DMS 273 treated with DMSO at 0.1 percent for 48 hours (cell line): Measurements from ENCODE around the gene OAF.
"Not testable (repeated sequence)": the region's sequence is repeated elsewhere in the genome, so short reads cannot be mapped to it uniquely, and the experiment has no call there.

Experiments
- DNase-seq: peaks from one replicate; lab custom pipeline; 2025; lab: John Stamatoyannopoulos, UW

The OAF gene

DNA sequence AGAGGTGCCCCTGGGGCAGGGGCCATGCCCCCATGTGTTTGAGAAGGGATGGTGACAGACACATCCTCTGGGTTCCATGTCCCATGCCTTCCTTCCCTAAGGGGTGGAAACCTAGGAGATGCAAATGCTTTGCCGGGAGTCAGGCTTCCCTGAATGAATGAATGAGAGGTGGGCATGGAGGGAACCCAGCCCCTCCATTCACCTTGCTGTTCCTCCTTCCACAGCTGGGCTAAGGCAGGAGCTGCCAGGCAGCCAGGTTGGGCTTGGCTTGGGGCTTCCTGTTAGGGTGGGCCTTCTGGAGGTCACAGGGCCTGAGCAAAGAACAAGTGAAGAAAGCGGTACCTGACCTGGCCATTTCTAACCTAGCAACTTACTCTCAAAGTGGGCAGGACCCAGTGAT is 30.0 kb downstream of the OAF start:
- DNase-seq: no peak

DNA sequence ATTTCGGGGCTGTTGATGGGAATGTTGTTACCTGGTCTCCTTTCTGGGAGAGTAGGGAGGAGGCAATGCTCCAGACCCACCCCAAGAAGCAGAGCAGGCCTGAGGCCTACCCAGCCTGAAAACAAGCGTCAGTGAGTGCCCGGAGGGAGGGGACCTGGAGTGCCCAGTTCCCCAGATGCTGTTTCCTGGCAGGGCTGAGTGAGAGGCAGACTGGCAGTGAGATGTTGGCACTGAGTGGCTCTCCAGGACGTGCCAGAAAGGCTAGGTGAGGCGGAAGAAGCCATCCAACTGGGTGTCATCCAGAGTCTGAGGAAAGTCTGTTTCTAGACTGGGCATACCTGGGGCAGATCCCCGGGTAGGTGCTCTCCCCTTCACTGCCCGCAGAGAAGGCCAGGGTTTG is 30.4 kb downstream of the OAF start:
- no peak for DNase-seq

DNA sequence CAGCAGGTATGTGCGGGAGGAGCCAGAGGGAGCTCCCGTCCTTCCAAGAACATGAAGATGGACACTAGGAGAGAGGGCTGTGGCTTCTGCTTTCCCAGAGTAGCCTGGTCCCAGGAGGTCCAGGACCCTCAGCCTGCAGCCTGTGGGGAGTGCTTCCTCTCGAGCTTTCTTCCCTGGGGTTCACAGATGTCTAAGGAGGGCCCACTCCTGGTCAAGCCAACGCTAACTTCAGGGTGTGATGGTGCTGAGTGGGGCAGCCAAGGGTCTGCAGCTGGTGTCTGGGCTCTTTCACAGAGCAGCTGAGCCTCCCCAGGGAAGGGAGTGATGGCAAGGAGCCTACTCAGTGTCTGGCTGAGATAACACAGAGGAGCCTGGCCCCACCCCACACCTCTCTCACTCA is 32.4 kb downstream of the OAF start:
- no peak for DNase-seq

DNA sequence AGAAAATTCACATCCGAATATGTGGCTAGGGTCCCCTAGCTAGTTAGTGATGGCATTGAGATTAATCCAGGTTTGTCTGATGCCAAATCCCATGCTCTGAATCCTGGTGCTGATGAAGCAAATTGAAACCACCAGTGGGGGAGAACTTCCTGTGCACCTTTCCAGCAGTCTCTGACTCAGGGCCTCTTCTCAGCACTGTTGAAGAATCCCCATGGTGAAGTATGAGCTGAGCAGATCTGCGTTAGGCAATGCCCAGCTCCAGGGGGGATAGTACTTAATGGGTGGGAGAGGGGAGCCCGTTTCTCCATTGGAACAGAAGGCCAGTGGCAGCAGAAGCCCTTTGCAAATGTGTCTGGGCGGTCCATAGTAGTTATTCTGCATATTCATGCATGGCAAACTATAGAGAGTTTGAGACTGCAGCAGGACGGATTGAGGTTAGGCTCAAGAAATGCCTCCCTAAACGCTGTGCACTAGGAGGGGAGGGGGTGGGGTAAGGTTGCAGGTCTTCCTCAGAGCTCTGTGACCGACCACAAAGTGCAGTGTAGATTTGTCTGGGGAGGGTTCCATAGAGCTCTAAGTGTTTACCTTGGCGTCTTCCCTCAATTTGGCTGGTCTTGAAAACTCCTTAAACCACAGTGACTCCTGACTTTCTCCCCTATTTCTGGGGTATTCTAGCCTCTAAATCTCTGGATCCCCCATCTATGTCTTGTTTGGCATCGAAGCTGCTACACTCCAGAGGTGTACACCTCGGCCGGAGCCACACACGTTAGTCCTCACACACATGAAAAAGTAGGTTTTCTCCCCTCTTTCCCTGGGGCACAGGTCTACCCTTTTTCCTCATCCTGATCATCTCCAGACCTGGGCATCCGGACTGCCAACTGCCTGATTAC is 33.9 kb downstream of the OAF start:
- DNase-seq: no peak

DNA sequence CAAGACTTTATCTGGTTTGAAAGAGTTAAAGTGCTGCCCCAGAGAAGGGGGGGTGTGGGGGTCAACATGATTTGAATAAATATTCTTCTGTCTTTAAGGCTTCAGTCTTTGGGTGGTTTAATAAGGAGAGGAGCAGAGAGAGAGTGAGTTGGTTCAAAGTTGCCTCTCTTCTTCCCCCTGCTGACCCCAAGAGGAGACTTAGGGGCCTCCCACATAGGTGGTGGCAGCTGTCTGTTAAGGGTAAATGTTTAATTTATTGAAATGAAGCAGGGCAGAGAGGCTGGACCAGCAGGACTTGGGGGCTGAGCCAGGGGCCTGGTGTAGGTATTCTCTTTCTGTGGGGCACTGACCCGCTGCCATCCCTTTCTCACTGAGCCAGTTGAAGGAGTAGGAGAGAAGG is 34.6 kb downstream of the OAF start:
- DNase-seq: no peak

DNA sequence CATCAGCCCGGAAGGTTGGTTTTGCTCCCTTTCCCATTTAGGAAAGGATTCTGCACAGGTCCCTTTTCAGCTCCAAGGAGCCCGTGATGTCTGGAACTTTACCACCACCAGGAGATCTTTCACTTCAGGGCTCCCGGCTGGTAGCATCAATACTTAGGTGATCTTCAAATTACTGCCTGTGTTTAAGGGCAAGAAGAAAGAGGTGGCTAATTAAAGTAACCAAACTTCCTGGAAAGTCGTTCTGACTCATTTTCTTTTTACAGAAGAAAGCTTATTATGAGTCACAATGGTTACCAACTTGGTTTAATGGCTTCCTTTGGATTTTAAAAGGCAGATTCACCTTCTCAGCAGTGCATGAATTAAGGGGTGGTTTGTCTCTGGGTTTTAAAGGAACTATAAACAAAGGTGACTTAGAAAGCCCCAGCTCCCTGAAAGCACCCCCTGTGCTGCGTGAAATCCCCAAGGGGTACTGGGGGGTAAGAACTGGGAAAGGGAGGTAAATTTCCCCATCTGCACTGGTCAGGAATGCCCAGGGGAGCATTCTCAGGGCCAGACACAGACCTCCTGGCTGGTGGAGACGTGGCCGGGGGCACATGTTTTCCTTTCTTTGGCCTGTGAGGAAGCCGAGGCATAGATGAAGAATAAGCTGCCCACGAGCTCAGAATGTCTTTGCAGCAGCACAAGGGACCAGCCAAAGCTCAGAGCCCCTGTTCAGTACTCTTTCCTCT is 37.9 kb downstream of the OAF start:
- DNase-seq: no peak

DNA sequence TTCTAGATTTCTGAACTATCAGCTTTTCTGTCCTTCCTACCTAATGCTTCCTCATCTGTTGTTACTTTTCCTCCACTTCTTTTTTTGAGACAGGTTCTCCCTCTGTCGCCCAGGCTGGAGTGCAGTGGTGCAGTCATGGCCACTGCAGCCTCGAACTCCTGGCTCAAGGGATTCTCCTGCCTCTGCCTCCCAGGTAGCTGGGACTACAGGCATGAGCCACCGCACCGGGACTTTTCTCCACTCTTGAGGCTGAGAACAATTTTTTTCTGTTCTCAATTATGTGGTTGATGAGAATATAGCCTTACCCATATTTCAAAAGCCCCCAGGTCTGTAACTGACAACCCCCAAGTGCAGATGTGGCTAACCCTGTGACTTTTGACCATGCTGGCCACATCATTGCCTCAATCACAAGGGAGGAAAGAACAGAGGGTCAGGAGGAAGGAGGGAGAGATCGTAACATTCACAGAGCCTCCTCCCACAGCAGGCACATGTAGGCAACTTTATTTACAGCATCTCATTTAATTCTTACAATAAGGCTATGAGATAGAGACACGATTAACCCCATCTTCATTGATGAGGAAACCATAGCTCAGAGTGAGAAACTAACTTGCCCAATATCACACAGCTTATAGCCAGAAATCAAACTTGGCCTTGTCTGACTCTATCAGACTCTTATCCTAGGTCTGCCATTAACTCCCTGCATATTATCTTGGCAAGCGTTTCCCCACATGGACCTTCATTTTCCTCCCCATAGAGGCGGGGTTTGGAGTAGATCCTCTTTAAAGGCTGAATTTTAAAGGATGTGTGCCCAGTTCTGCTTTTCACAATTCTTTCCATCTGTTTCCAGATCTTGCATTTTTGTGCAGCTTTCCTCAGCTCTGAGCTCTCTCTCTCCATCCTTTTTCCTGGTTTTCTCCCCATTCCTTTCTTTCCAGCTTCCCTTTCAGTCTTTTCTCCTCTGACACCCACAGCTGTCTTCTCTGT is 38.7 kb downstream of the OAF start:
- no peak for DNase-seq

DNA sequence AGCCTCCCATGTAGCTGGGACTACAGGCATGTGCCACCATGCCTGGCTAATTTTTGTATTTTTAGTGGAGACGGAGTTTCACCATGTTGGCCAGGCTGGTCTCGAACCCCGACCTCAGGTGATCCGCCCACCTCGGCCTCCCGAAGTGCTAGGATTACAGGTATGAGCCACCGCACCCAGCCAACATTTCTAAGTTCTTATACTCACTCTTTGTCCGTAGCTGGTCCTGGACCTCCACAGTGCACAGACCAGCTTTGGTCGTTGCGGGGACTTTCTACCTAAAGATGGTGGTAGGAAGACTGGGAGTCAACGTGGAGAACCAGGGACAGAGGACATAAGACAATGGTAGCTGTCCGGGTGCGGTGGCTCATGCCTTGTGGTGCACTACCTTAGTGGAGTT is 42.5 kb downstream of the OAF start:
- not testable (repeated sequence) for DNase-seq

DNA sequence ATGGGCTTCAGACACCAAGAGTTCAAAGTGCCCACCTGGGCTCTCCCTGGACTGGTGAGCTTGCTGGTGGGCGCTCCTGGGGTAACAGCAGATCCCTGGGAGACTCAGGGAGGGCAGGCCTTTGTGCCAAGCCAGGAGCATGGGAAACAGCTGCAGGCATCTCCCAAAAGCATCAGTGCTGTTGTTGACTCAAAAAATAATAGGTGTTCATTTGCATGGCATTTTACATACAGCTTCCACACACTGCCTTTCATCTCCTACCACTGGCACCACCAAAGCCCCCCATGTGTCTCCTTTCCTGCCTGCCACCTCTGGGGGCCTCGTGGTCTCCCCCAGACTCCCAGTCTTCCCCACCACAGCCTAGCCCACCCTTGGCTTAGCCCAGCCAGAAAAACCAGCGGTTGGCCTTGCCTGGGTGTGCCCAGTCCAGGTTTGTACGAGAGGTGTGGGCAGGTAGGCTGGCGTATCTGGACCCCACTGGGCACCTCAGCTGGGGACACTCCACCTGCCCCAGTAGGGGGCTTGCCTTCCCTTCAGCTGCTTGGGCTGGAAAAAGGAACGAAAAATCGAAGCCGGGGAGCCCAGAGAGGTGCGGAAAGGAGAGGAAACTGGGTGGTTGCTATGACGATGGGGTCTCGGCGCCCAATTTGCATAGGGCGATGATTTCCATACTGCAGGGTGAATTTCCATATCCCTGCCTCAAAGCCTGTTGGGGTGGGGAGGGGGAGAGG is 44.1 kb downstream of the OAF start:
- no peak for DNase-seq

DNA sequence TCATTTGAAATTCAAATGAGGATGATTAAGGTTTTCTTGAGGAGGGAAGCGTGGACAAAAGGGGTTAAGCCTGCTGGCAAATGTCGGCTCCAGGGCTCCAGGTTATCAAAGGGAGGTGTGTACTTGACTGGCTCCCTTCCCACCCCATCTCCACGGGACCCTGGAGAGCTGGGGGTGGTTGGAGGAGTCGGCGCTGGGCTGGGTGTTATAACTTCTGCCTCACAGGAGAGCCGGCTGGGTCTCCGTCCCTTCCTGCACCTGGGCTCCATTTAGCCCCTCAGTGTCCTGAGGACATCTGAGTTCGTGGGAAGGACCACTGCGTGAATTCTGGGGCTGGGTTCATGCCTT is 44.7 kb downstream of the OAF start:
- no peak for DNase-seq

DNA sequence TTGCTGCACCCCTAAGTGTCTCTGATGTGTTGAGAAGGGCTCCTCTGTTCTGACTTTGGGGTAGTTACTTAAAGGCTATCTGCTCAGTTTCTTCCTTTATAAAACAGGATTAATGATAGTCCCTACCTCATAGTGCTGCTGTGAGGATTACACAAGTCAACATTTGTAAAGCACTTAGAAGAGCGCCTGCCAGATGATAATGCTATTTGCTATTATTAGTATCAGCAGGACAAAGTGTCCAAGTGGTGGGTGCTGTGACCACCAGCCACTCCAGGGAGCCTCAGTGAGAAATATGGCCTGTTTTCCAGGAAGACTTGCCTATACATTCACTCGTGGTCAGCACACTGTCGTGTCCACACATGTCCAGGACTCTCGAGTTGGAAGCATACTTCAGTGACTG is 45.3 kb downstream of the OAF start:
- no peak for DNase-seq

DNA sequence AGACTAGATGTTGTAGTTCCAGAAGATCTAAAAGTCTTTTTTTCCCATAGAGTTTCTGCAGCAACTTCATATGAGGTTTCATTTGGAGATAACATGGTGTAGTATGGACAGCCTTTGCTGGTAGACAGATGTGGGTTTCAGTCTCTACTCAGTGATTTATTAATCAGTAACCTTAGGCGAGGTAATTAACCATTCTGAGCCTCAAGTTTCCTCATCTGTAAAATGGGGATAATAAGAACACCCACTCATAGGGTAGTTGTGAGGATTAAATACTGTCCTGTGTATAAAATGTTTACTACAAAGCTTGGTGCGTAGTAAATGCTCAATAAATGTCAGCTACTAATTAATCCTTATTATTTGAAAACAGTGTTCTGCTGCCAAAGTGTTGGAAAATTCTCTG is 45.9 kb downstream of the OAF start:
- DNase-seq: no peak

DNA sequence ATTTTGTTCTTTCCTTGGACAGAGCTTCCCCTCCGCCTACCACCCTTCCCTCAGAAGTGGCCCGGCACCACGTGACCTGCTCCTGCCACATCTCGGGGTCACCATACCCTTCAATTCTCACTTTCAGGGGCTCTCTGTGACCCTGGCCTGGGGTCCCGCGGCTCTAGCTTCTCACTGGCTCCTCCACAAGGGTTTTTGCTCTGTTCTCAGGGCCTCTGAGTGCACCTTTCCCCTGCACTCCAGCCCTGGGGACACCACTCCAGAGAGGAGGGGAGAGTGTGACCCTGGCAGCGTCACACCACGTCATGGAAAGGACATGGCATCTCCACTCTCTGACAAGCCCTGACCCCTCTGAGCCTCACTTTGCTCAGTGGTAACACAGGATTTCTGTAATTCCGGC is 46.5 kb downstream of the OAF start:
- no peak for DNase-seq

DNA sequence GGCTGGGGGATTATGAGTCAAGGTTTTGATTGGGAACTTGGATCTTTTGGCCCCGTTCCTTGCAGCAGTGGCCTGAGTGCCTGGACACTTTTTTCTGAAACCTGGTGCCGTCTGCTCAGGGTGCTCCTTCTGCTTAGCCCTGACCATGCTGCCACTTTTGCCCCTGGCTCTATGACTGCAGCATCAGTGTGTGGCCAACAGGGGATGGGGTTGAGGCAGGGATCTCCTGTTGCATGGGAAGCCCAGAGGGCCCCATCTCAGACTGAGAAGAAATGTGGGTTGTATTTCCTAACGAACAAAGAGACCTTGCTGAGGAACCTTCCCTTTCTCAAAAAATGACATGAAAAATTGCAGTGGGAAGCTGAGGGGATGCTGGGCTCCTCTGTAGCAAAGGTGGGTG is 47.8 kb downstream of the OAF start:
- DNase-seq: no peak

DNA sequence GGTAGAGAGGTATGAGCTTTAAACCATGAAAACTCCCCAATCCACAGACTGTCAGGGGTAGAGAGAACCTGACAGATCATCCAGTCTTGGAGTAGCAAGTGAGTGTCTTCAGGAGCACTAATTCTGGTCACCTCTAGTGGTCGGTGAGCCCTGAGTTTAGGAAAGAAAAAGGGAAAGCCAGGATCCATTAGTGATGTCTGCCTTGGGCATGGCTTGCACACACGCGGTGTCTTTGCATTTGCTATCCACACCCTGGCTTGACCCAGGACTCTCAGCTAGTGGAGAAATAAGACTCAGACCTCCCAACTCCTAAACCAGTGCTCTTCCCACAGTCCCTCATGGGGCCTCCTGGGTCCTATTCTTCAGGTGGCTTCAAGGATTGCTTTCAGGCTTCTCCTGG is 48.4 kb downstream of the OAF start:
- DNase-seq: no peak

DNA sequence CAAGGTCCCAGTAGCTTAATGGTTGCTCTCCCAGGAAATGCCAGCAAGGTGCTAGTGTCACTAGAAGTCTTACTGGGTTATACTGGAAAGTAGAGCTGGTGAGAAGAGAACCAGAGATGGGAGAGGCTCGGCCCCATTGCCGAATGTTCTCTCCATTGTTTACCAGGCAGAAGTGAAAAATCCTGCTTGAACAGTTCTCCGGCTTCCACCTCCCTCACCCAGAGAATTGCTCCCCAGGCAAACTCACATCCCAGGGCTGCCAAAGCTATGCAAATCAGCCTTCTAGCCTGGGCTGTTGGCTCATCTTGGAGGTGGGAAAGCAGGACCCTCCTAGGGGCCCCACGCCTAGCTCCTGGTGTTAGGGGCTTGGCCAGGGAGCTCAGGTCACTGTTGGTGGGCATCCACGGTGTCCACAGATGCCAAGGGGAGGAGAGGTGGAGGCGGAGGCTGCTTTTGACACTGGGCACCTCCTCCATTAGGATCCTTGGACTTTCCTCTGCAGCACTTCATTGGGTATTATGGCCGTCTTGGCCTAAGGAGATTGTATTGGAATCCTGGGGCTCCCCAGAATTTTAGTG is 49.2 kb downstream of the OAF start:
- DNase-seq: no peak

DNA sequence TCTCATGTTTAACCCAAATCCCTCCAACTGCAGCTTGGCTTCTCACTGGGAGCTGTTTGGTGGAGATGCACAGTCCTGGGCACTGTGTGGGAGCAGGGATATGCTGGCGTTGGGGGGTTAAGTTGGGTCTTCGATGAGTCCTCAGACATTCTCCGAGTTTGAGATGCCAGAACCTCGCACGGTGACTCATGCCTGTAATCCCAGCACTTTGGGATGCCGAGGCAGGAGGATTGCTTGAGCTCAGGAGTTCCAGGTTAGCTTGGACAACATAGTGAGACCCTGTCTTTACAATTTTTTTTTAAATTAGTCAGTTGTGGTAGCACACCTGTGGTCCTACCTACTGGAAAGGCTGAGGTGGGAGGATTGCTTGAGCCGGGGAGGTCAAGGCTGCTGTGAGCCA is 49.8 kb downstream of the OAF start:
- no peak for DNase-seq

DNA sequence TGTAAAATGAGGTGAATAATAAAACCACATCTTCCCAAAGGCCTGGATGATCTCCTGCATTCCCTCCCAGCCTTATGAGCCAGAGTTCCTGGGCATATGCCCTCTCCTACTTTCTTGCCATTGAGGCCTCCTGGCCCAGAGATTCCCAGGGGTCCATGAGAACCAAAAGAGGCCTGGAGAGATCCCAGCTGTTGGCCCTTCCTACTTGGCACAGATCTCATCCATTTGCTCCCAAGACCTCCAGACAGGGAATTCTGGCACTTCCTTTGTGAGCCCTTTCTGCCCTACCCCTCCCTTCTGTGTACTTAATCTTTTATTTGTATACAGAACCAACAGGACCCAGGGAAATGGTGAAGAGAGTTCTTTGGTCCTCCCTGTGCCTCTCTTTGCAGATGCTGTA is 50.5 kb downstream of the OAF start:
- DNase-seq: no peak

DNA sequence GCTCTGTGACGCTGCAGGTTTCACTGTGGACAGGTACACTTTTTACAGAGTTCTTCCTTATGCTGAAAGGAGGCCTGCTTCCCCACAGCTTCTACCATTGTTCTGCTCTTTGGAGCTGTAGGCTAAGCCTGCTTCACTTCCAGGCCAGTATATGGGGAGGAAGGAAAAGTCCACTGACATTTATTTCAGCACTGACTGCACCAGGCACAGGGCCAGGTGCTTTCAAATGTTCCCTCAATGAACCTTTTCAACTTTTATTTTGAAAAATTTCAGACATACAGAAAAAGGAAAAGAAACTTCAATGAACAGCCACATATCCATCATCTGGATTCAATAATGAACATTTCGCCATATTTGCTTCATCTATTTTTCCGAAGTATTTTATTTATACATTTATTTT is 51.1 kb downstream of the OAF start:
- no peak for DNase-seq

DNA sequence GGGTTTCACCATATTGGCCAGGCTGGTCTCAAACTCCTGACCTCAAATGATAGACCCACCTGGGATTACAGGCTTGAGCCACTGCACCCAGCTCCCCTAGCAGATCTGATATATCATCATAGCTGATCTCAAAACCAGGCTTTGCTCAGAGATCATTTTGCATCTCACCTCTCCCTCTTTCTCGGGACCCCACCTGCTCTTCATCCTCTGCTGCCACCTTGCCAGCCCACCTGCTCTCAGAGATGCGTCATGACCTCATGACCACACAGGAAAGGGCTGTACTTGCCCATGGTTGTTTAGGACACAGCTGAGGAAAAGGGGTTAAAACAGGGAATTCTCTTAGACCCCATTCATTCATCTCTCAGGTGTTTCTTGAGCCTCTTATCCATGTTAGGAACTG is 56.5 kb downstream of the OAF start:
- DNase-seq: no peak

DNA sequence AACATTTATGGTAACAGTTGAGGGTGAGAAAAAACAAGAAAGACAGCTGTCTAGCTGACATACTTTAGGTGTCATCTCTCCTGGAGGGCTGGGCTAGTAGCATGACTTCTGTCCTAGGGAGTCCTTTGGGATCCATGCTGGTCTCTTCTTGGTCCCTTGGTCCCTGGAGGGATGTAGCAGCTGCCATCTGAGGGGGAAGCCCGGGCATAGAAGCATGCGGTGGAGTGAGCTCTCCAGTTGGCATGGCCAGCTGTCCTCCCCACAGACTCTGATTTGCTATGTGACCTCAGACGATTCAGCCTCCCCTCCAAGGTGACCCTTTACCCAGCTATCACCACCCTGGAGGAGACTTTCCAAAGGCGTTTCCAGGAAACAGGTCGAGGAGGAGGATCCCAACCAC is 57.9 kb downstream of the OAF start:
- DNase-seq: no peak

DNA sequence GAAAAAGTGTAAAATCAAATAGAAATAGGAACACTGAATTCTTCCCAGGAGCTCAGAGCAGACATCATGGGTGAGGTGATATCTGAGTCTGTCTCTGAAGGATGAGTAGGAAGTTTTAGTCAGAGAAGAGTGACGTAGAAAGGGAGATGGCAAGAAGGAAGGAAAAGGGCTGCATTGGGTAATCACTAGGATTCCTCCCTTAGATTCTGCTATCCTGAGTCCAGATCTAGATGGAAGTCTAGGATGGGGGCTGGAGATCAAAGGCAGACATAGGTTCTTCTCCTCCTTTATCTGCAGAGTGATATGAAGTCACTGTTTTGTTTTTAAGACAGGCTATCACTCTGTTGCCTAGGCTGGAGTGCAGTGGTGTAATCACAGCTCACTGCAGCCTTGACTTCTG is 59.6 kb downstream of the OAF start:
- no peak for DNase-seq
